GM19372 (cell line): ENCODE measurements around the gene PTAFR.

Experiments used
- ATAC-seq: cut with Tn5 transposase; IDR thresholded peaks from one replicate; pipeline ENCODE4 v1.9.1; 2021; ENCODE audit warnings: mild to moderate bottlenecking, low read depth, moderate library complexity; ENCODE audit not compliant: unreplicated experiment

The PTAFR gene

GRCh38 chr1:28176492-28177470 lies at the start of gene PTAFR:
Gene PTAFR (minus strand): TSS chr1:28176690. CDS start chr1:28151021, 25,669 bp downstream.
- no peak for ATAC-seq

GRCh38 chr1:28213315-28213714 lies 36.8 kb upstream of the PTAFR start:
- ATAC-seq: no peak

- ATAC-seq: no peak
Measured at GRCh38 chr1:28209700-28210099, 33.2 kb upstream of the PTAFR start.

GRCh38 chr1:28208818-28209441 lies 32.4 kb upstream of the PTAFR start:
- no peak for ATAC-seq

- no peak for ATAC-seq
Measured at GRCh38 chr1:28205243-28205642, 28.8 kb upstream of the PTAFR start.

GRCh38 chr1:28200234-28200873 lies 23.9 kb upstream of the PTAFR start:
- ATAC-seq: no peak

GRCh38 chr1:28199328-28200233 lies 23.1 kb upstream of the PTAFR start:
- peak; percentile 87 for ATAC-seq

DNA sequence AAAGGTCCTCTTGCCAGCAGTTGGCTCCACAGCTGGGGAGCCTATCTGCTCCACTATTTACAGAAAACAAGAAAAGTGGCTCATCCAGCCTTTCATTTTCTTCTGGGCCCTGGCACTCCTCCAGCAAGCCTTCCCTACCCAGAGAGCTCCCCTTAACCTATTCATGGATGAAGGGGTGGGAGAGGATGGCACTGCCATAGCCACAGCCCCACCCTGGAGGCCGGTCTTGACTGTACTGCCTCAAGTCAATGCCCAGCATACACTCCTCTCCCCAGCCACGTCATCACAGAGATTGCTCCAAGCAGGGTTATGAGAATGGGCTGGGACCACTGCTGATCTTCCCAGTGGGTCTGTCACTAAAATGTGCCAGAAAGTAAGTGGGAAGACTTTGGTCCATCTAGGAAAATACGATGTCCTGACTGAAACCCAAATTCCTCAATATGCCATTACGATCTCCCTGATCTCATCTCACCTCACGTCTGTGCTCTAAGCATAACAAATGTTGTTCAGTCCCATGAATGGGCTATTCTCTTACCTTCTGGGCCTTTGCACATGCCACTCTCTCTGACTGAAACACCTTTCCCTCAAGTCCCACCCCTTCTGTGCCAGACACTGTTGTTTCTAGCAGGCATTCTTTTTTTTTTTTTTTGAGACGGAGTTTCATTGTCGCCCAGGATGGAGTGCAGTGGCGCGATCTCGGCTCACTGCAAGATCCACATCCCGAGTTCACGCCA lies 21.4 kb upstream of the PTAFR start:
- ATAC-seq: no peak

- no peak for ATAC-seq
Measured at GRCh38 chr1:28196330-28196729, 19.8 kb upstream of the PTAFR start.

DNA sequence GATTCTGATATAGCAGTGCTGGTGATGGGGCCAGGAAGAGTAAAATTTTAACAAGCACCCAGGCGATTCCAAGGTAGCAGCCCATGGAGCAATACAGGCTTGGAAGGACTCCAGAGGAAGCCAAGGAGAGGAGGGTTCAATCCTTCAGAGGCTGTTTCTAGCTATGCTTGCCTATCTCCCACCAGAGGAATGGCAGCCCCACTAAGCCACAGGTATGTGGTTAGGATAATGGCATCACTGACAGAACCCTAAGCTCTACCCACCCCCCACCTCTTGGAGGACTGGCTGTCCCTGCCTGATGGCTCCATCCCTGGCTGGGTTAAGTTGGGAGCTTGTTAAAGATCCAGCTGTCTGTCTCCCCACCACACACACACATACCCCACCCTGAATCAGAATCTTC lies 19.3 kb upstream of the PTAFR start:
- ATAC-seq: no peak

DNA sequence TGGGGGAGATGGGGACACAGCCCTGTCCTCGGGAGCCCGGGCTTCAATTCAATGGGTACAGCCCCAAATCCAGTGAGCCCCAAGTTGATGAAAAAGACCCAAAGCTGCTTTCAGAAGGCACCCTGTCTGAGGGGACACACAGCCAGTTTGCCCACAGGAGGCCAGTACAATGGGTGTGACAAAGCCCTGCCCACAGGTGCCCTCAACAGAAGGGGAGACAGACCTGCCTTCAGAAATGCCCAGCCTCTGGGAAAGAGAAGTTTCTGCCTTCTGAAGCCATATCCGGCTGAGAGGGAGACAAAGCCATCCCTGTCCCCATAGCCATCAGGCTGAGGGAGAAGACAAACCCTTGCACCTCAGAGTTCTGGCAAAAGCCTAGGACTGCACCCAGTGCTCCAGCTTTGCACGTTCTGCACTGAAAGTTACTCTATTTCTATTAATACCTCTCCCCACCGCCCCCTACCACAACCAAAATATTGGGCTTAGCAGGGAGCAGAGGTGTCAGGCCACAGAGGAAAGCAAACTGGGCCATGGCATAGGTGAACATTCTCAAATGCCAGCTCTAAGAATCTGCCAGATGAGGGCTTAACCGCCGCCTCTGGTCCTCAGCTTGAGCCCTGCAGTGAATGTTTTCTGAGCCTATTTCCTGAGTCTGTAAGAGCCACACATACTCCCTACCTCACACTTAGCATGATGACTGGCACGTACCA lies 18.0 kb upstream of the PTAFR start:
- no peak for ATAC-seq

- ATAC-seq: no peak
Measured at GRCh38 chr1:28193701-28194161, 17.2 kb upstream of the PTAFR start.

DNA sequence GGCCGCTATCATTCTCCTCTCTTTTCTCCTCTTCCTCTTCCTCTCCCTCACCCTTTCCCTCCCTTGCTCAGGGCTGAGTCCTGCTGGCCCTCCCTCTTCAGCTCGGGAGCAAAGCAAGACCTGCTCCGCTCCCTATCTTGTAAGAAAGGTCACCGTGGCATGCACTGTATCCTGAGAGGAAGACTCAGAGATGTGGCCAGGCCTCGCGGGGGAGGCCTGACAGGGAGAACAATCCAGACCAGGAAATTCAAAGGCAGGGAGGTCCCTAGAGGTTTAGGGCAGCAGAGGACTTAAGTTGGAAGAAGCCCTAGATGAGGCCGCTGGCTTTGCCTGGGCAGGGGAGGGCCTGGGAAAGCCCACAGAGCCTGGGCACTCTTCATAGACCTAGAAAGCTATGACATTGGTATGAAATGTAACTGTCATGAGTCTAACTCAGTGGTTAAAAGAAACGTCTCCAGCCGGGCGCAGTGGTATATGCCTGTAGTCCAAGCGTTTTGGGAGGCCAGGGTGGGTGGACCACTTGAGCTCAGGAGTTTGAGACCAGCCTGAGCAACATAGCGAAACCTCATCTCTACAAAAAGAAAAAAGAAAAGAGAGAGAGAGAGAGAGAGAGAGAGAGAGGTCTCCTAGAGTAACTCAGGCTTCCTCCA lies 14.6 kb upstream of the PTAFR start:
- no peak for ATAC-seq

- ATAC-seq: no peak
Measured at GRCh38 chr1:28190337-28190979, 14.0 kb upstream of the PTAFR start.

DNA sequence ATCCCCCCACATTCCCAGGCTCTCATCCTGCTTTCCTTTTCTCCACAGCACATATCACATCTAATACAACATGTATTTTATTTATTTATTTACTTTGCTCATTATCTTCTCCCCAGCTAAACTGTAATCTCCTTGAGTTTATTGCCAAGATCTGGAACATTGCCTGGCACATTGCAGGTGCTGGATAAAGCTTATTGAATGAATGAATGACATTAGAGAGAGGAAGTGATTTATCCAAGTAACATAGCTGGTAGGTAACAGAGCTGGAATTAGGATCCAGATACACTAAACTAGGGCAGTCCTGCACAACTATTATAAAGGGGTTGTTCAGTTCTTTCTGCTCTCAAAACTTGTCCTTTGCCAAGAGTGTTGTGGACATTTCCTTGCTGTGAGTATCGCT lies 8.6 kb upstream of the PTAFR start:
- no peak for ATAC-seq

DNA sequence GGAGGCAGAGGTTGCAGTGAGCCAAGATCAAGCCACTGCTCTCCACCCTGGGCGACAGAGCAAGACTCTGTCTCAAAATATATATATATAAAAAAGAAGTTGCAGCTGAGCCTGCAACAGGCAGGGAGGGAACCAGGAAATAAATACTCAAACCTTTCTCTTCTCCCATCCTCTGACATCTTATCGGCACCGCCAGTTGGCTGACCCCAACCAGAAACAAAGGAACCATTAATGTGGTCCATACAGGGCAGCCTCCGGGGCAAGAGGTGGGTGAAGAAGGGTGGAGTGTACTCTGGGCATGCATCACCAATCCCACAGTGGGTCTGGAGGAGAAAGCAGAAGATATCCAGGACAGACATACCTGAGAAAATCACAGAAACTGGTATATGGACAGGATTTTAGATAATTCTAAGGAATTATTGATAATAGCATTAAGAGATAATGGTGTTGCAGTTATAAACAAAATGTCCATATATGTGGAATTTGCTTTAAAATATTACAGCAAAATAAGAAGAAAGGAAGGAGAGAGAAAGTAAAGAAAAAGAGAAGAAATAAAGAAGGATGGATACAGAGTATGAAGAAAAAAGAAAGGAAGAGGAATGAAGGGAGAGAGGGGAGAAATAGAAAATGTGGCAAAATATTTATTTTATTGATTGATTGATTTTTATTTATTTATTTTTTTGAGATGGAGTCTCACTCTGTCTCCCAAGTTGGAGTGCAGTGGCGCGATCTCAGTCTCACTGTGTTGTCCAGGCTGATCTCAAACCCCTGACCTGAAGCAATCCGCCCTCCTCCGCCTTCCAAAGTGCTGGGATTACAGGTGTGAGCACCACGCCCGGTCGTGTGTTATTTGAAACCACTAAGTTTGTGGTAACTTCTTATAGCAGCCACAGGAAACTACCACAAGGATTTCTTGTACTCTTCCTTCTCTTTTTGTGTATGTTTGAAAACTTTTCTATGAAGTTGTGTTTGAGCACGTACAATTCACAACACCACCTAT lies 4.1 kb upstream of the PTAFR start:
- no peak for ATAC-seq
